Coronary artery (tissue), 2 donors: Measurements from ENCODE around the gene CCDC85C.

Experiments
- DNase-seq: peaks from one replicate; pipeline ENCODE4 v3.0.0-alpha.2; 2017; ENCODE audit warnings: low spot score
- H3K27ac ChIP-seq, 2 donors: fragments of 200-600 bp; sonication (generic); one replicate each; pipeline ENCODE4 v1.5.1; 2016 to 2019
- H3K4me3 ChIP-seq: fragments of 200-600 bp; sonication (generic); 2 replicates; pipeline ENCODE4 v1.5.1; 2016; ENCODE audit warnings: mild to moderate bottlenecking, moderate library complexity
- TF ChIP-seq, protein P1 (sequence below): fragments of 200-600 bp; sonication (generic); IDR thresholded peaks from one replicate; pipeline ENCODE4 v1.5.1; 2019; ENCODE audit warnings: antibody characterized with exemption

The CCDC85C gene

DNA sequence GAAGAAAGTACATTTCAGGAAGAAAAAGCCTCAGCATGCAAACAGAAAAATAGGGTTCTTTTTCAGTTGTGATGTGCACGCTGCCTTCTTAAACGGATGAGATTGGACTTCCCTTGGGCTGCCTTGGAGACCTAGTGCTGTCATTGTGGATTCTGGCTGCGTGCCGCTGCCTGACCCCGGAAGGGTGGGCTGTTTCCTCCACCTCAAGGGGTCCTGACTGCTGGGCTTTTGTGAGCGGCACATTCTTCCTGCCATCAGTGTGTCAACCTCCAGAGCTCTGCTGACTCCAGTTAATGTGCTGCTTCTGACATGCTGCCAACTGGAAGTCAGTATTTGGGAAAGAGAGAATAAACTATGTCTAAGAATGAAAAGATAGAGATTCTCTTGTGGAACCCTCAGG lies 97.7 kb downstream of the CCDC85C start:
- DNase-seq: no peak
- H3K27ac ChIP-seq: no peak overlapping the region
- TF ChIP-seq, protein P1, sequence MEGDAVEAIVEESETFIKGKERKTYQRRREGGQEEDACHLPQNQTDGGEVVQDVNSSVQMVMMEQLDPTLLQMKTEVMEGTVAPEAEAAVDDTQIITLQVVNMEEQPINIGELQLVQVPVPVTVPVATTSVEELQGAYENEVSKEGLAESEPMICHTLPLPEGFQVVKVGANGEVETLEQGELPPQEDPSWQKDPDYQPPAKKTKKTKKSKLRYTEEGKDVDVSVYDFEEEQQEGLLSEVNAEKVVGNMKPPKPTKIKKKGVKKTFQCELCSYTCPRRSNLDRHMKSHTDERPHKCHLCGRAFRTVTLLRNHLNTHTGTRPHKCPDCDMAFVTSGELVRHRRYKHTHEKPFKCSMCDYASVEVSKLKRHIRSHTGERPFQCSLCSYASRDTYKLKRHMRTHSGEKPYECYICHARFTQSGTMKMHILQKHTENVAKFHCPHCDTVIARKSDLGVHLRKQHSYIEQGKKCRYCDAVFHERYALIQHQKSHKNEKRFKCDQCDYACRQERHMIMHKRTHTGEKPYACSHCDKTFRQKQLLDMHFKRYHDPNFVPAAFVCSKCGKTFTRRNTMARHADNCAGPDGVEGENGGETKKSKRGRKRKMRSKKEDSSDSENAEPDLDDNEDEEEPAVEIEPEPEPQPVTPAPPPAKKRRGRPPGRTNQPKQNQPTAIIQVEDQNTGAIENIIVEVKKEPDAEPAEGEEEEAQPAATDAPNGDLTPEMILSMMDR: no peak
- H3K4me3 ChIP-seq: no peak overlapping the region

DNA sequence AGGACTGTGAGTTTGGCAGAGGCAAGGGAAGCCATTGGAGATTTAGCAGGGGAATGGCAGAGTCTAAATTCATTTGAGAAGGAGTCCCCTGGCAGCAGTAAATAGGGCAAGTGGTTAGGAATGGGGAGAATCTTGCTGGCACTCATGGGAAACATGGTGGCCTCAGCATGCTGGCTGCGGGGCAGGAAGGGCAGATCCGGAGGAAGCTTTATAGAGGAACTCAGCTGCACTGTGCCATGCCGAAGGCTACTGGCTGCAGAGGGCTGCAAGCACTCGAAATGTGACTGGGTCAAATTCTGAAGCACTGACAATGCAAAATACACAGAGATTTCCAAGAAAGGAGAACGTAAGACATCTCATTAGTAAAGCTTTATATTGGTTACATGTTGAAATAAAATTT lies 98.9 kb downstream of the CCDC85C start:
- H3K4me3 ChIP-seq: no peak overlapping the region
- TF ChIP-seq, protein P1: no peak
- no peak for DNase-seq
- no peak overlapping the region for H3K27ac ChIP-seq

DNA sequence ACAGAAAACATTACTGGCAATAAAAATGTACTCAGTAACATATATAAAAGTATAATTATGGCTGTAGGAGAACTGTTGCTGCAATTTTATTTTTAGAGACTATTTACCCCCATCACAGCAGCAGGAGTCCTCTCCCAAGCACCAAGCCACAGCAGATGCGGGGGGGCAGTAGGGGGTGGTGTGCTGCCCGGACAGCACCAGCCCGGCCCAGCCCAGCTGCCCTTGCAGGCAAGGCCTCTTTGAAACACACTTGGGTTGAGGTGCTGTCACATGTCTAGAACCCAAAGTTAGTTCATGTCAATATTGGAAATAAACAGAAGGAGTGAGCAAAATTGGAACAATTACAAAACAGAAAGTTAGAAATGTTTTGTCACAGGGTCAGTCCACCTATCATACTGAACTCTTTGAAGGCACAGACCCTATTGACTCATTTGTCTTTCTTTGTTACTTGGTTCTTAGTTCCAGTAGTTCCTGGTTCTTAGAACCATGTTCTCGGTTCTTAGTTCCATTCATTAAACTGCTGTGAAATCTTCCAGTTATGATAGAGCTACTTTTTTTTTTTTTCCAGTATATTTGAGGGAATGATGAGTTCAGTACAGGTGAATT lies 100.1 kb downstream of the CCDC85C start:
- no peak for DNase-seq
- TF ChIP-seq, protein P1: no peak

DNA sequence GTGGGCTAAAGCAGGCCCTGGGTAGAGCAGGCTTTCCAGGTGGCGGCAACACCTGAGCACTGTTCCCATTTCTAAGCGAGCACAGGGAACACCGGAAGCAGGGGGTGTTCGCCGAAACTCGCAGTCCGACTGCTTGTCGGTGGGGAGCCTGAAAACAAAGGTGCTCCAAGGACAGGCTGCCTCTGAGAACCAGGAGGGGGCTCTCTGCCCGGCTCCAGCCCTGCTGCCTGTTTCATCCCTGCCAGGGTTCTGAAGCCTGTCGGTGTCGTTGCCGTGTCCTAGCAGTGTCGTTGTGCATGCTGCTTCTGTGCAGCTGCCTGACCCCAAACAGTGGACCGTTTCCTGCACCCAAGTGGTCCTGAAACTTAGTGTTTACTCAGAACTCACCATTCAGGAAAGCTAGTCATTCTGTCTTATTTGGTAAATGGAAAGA lies 101.0 kb downstream of the CCDC85C start:
- DNase-seq: no peak
- TF ChIP-seq, protein P1: no peak
- H3K4me3 ChIP-seq: no peak overlapping the region
- H3K27ac ChIP-seq: no peak overlapping the region

More for the DNA sequence above, 100.1 kb downstream of the CCDC85C start:
- H3K4me3 ChIP-seq: no peak overlapping the region
- H3K27ac ChIP-seq: no peak overlapping the region

DNA sequence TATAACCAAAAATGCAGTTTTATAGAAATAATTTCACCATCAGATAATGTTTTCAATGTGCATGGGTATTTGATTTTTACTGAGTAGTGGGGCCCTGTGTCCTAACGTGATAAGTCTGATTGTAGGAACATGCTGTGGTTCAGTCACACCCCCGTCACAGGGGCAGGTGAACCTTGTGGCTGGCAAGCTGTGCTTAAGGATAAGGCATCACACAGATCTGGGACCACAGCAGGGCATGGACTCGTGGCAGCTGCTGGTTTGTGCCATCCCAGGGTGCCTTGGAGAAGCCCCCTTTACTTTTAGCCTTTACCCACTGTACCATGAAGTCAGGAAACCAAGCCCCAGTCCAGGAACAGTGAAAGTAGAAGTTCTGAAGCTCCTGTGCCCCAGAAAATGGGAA lies 106.1 kb downstream of the CCDC85C start:
- Histone ChIP-seq H3K27ac (no peak overlapping the region), H3K4me3 (no peak overlapping the region)
- TF ChIP-seq, protein P1: no peak
- no peak for DNase-seq

DNA sequence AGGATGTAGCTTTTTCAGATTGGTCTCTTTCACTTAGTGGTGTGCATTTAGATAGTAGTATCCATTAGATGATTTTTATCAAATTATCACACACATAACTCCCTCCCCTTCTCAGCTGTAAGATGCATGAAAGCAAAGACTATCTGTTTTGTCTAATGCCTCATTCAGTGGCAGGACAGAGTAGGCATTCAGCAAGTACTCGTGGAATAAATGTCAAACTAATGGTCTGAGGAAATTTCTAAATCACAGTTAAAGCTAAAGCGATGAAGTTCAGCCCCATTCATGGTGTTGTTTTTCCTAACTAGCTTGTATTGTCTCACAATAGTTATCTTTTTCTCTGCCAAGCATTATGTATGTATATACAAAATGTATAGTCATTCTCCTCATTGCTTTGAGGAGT lies 106.7 kb downstream of the CCDC85C start:
- Histone ChIP-seq H3K27ac (no peak overlapping the region), H3K4me3 (no peak overlapping the region)
- no peak for DNase-seq

DNA sequence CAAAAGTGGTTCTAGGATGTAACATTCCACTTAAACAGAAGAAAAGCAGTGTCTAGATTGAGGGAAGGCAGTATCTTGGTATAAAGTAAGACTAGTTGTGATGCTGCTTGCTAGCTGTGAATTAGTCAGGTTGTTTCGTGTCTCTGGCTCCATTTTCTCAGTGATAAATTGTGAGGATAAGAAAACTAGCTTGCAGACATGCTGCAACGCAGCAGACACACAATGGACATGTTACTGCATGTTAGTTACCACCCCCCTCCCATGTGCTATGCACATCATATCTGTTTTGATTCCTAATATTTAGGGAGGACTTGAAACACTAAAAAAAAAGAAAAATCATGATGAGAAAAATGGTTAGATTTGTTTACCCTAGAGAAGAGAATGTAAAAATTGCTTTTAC lies 119.9 kb downstream of the CCDC85C start:
- H3K27ac ChIP-seq: no peak overlapping the region
- TF ChIP-seq, protein P1: no peak
- DNase-seq: no peak
- no peak overlapping the region for H3K4me3 ChIP-seq

More for the DNA sequence above, 106.7 kb downstream of the CCDC85C start:
- TF ChIP-seq, protein P1: no peak
